DND-41 (cell line): ENCODE measurements around the gene GGNBP2.

ENCODE experiments used
- CTCF ChIP-seq: IDR thresholded peaks from 2 replicates; pipeline ENCODE4 v1.5.1; 2012; ENCODE audit warnings: borderline replicate concordance, low read length, moderate library complexity, mild to moderate bottlenecking; ENCODE audit not compliant: poor library complexity, severe bottlenecking; ENCODE audit errors: extremely low read depth
- EZH2 ChIP-seq: IDR thresholded peaks from 3 replicates; pipeline ENCODE4 v1.6.1; 2012; ENCODE audit warnings: borderline replicate concordance, low read depth, mild to moderate bottlenecking, moderate library complexity, low read length, inconsistent platforms; ENCODE audit not compliant: severe bottlenecking

DNA sequence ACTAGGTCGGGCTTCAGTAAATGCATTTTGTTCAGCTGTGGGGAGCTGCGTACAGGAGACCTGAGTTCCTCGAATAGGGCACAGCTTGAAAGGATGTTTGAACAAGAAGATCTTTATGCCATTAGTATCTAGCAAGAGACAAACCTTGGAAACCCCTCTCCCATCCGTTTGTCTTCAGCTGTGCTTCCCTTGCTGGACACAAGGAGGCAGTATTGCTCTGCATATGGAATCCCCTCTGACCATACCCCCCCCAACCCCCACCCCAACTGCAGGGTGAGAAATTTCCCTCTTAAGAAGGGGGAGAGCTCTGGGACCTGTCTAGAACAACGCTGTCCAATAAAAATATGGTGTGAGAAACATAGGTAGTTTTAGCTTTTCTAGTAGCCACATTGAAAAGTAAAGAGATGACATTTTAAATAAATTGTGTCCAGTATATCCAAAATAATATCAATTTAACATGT, 58.2 kb downstream of the GGNBP2 start:
- TF ChIP-seq CTCF (peak; percentile 87), EZH2 (no peak)
